GM12891 (cell line): ENCODE measurements around the gene SH3TC1.

Source experiments
- PAX5 ChIP-seq: IDR thresholded peaks from 2 replicates; pipeline ENCODE4 v1.6.1; 2011; ENCODE audit warnings: low read length, moderate library complexity, mild to moderate bottlenecking; ENCODE audit not compliant: insufficient read depth, severe bottlenecking
- POLR2A ChIP-seq: IDR thresholded peaks from 2 replicates; pipeline ENCODE4 v1.6.1; 2011; ENCODE audit warnings: low read depth, low read length, control low read depth
- POLR2AphosphoS5 ChIP-seq: IDR thresholded peaks from 2 replicates; pipeline ENCODE4 v1.6.1; 2011; ENCODE audit warnings: low read depth, low read length, control low read depth
- TAF1 ChIP-seq: IDR thresholded peaks from 2 replicates; pipeline ENCODE4 v1.6.1; 2011; ENCODE audit warnings: low read depth, low read length, control low read depth

- TF ChIP-seq TAF1 (no peak), POLR2AphosphoS5 (no peak), POLR2A (no peak), PAX5 (no peak)
Observed at GRCh38 chr4:8278009-8278395, 78.9 kb downstream of the SH3TC1 start.
